ENCODE measurements around the gene SLC17A2. TPM values are rescaled to one million over a fixed set of nuclear protein-coding genes. Genes with fewer than 3 reads are reported as not detected.

Gene SLC17A2
- total RNA-seq, 2 experiments from 2014 or later, result not detected

- DNase-seq (no peak), ATAC-seq (ENCODE audit: low read depth) (no peak)
- no peaks in the 10 kb centered on the region for H3K9me3 Mint-ChIP-seq
- H3K27ac Mint-ChIP-seq, result no peak overlapping the region
- H3K27me3 Mint-ChIP-seq, result peaks cover 3% of the 10 kb centered on the region
- no peak overlapping the region for H3K4me3 Mint-ChIP-seq
- POLR2A ChIA-PET, result no interaction called here
- H3K36me3 Mint-ChIP-seq, result no peaks in the 10 kb centered on the region
- H3K4me1 Mint-ChIP-seq, result no peaks in the 10 kb centered on the region
These were observed 4.6 kb downstream of the SLC17A2 start for GRCh38 chr6:25925876-25926275.

GRCh38 chr6:25922301-25922700, 8.2 kb downstream of the SLC17A2 start:
- H3K36me3 Mint-ChIP-seq, result peaks cover 3% of the 10 kb centered on the region
- DNase-seq (no peak), ATAC-seq (ENCODE audit: low read depth) (no peak)
- no peaks in the 10 kb centered on the region for H3K9me3 Mint-ChIP-seq
- POLR2A ChIA-PET, result no interaction called here
- H3K4me1 Mint-ChIP-seq, result no peaks in the 10 kb centered on the region
- H3K27me3 Mint-ChIP-seq, result no peaks in the 10 kb centered on the region
- no peak overlapping the region for H3K27ac Mint-ChIP-seq
- H3K4me3 Mint-ChIP-seq, result no peak overlapping the region

GRCh38 chr6:25921525-25922203, 8.8 kb downstream of the SLC17A2 start:
- Mint-ChIP-seq H3K4me1 (no peaks in the 10 kb centered on the region), H3K4me3 (no peak overlapping the region), H3K27ac (no peak overlapping the region), H3K36me3 (peaks cover 3% of the 10 kb centered on the region), H3K9me3 (no peaks in the 10 kb centered on the region), H3K27me3 (no peaks in the 10 kb centered on the region)
- POLR2A ChIA-PET, result no interaction called here
- no peak for DNase-seq
- ATAC-seq (ENCODE audit: low read depth), result no peak

GRCh38 chr6:25919657-25920056, 10.8 kb downstream of the SLC17A2 start:
- POLR2A ChIA-PET, result no interaction called here
- H3K4me3 Mint-ChIP-seq, result no peak overlapping the region

GRCh38 chr6:25918083-25918683, 12.3 kb downstream of the SLC17A2 start:
- no peak for DNase-seq
- Mint-ChIP-seq H3K9me3 (no peaks in the 10 kb centered on the region), H3K36me3 (peaks cover 3% of the 10 kb centered on the region), H3K27ac (no peak overlapping the region), H3K4me3 (no peak overlapping the region), H3K27me3 (no peaks in the 10 kb centered on the region), H3K4me1 (no peaks in the 10 kb centered on the region)
- POLR2A ChIA-PET, result no interaction called here
- no peak for ATAC-seq (ENCODE audit: low read depth)

More at GRCh38 chr6:25919657-25920056, 10.8 kb downstream of the SLC17A2 start:
- Mint-ChIP-seq H3K9me3 (no peaks in the 10 kb centered on the region), H3K4me1 (no peaks in the 10 kb centered on the region), H3K36me3 (peaks cover 3% of the 10 kb centered on the region), H3K27me3 (no peaks in the 10 kb centered on the region), H3K27ac (no peak overlapping the region)
- DNase-seq (no peak), ATAC-seq (ENCODE audit: low read depth) (no peak)

- no peaks in the 10 kb centered on the region for H3K9me3 Mint-ChIP-seq
- ATAC-seq (ENCODE audit: low read depth) (no peak), DNase-seq (no peak)
- no peak overlapping the region for H3K4me3 Mint-ChIP-seq
- POLR2A ChIA-PET, result no interaction called here
- no peaks in the 10 kb centered on the region for H3K27me3 Mint-ChIP-seq
- no peak overlapping the region for H3K27ac Mint-ChIP-seq
- no peaks in the 10 kb centered on the region for H3K4me1 Mint-ChIP-seq
- H3K36me3 Mint-ChIP-seq, result peaks cover 3% of the 10 kb centered on the region
These were observed 13.6 kb downstream of the SLC17A2 start for GRCh38 chr6:25916789-25917490.

- no peak for ATAC-seq (ENCODE audit: low read depth)
- Mint-ChIP-seq H3K4me1 (no peaks in the 10 kb centered on the region), H3K4me3 (no peak overlapping the region), H3K27ac (no peak overlapping the region), H3K27me3 (no peaks in the 10 kb centered on the region), H3K9me3 (no peaks in the 10 kb centered on the region), H3K36me3 (peaks cover 4% of the 10 kb centered on the region)
- no peak for DNase-seq
- POLR2A ChIA-PET, result no interaction called here
These were observed 14.2 kb downstream of the SLC17A2 start for GRCh38 chr6:25916330-25916729.

- H3K27ac Mint-ChIP-seq, result no peak overlapping the region
- ATAC-seq (ENCODE audit: low read depth) (no peak), DNase-seq (no peak)
- no peaks in the 10 kb centered on the region for H3K9me3 Mint-ChIP-seq
- POLR2A ChIA-PET, result no interaction called here
- H3K36me3 Mint-ChIP-seq, result peaks cover 4% of the 10 kb centered on the region
- H3K27me3 Mint-ChIP-seq, result peaks cover 4% of the 10 kb centered on the region
- no peak overlapping the region for H3K4me3 Mint-ChIP-seq
- H3K4me1 Mint-ChIP-seq, result no peaks in the 10 kb centered on the region
These were observed 16.8 kb downstream of the SLC17A2 start for GRCh38 chr6:25913741-25914140.

GRCh38 chr6:25911351-25911750, 19.1 kb downstream of the SLC17A2 start:
- ATAC-seq (ENCODE audit: low read depth), result no peak
- POLR2A ChIA-PET, result no interaction called here
- no peak overlapping the region for H3K4me3 Mint-ChIP-seq
- peaks cover 14% of the 10 kb centered on the region for H3K27me3 Mint-ChIP-seq
- peaks cover 1% of the 10 kb centered on the region for H3K36me3 Mint-ChIP-seq
- no peak overlapping the region for H3K27ac Mint-ChIP-seq
- H3K9me3 Mint-ChIP-seq, result no peaks in the 10 kb centered on the region
- H3K4me1 Mint-ChIP-seq, result peaks cover 2% of the 10 kb centered on the region
- DNase-seq, result no peak

GRCh38 chr6:25907475-25908014, 22.9 kb downstream of the SLC17A2 start:
- POLR2A ChIA-PET, result no interaction called here
- DNase-seq (no peak), ATAC-seq (ENCODE audit: low read depth) (no peak)
- peaks cover 2% of the 10 kb centered on the region for H3K4me1 Mint-ChIP-seq
- no peak overlapping the region for H3K4me3 Mint-ChIP-seq
- no peak overlapping the region for H3K27ac Mint-ChIP-seq
- peaks cover 1% of the 10 kb centered on the region for H3K36me3 Mint-ChIP-seq
- no peaks in the 10 kb centered on the region for H3K9me3 Mint-ChIP-seq
- H3K27me3 Mint-ChIP-seq, result peaks cover 15% of the 10 kb centered on the region

- peaks cover 12% of the 10 kb centered on the region for H3K27me3 Mint-ChIP-seq
- no peak for ATAC-seq (ENCODE audit: low read depth)
- H3K4me3 Mint-ChIP-seq, result no peak overlapping the region
- H3K27ac Mint-ChIP-seq, result no peak overlapping the region
- no peaks in the 10 kb centered on the region for H3K36me3 Mint-ChIP-seq
- no peaks in the 10 kb centered on the region for H3K9me3 Mint-ChIP-seq
- POLR2A ChIA-PET, result no interaction called here
- H3K4me1 Mint-ChIP-seq, result peaks cover 2% of the 10 kb centered on the region
- DNase-seq, result no peak
These were observed 26.9 kb downstream of the SLC17A2 start for GRCh38 chr6:25903467-25904099.

- POLR2A ChIA-PET, result no interaction called here
- Mint-ChIP-seq H3K27me3 (peaks cover 4% of the 10 kb centered on the region), H3K4me3 (no peak overlapping the region), H3K9me3 (no peaks in the 10 kb centered on the region), H3K27ac (no peak overlapping the region), H3K36me3 (no peaks in the 10 kb centered on the region), H3K4me1 (no peaks in the 10 kb centered on the region)
- no peak for DNase-seq
- ATAC-seq (ENCODE audit: low read depth), result no peak
These were observed 28.4 kb downstream of the SLC17A2 start for GRCh38 chr6:25902071-25902470.

GRCh38 chr6:25900843-25901242, 29.6 kb downstream of the SLC17A2 start:
- no peaks in the 10 kb centered on the region for H3K9me3 Mint-ChIP-seq
- H3K27ac Mint-ChIP-seq, result no peak overlapping the region
- ATAC-seq (ENCODE audit: low read depth), result no peak
- no peak for DNase-seq
- POLR2A ChIA-PET, result interaction anchor here (0.7 kb wide), 1 partner anchor 28 kb away, joined by 3 read pairs; no protein-coding TSS in a partner anchor
- no peaks in the 10 kb centered on the region for H3K4me1 Mint-ChIP-seq
- no peaks in the 10 kb centered on the region for H3K27me3 Mint-ChIP-seq
- H3K4me3 Mint-ChIP-seq, result no peak overlapping the region
- no peaks in the 10 kb centered on the region for H3K36me3 Mint-ChIP-seq
